Mammary epithelial cell (primary cell): Measurements from ENCODE around the gene NAA16.

ENCODE experiments used
- CTCF ChIP-seq, 2 donors: IDR thresholded peaks in 1 of 2; conservative IDR thresholded peaks in 1 of 2; 2 replicates each; pipeline ENCODE4 v1.5.1; 2011 to 2012; ENCODE audit warnings: inconsistent platforms in 2 of 2, low read length in 2 of 2, mild to moderate bottlenecking in 2 of 2, control low read depth in 1 of 2, low read depth in 1 of 2; ENCODE audit not compliant: insufficient read depth in 1 of 2; ENCODE audit errors: extremely low read depth in 1 of 2
- EZH2 ChIP-seq: IDR thresholded peaks from 2 replicates; pipeline ENCODE4 v1.6.1; 2012; ENCODE audit warnings: low read length, inconsistent platforms, borderline replicate concordance

- TF ChIP-seq CTCF (conservative IDR thresholded peaks at IDR 0.05 in 1 of 2, IDR thresholded peaks at IDR 0.05 in 1 of 2; ENCODE audit: extremely low read depth in 1 of 2, insufficient read depth in 1 of 2, low read depth in 1 of 2, low read length in 2 of 2) (no peak), EZH2 (no peak)
These were observed 92.9 kb downstream of the NAA16 start for GRCh38 chr13:41403983-41404382.
